ENCODE results near the gene FAM204A. TPM values are rescaled to one million over a fixed set of nuclear protein-coding genes. Genes with fewer than 3 reads are reported as not detected.
A peak's percentile ranks its signal among the peaks of the same experiment; 100 is the strongest.

FAM204A gene
- total RNA-seq (10 to 100 TPM in 8 of 9 donors, 1 to 10 TPM in 1; 9.8 to 61.3 (median 45.2) TPM), polyA plus RNA-seq (10 to 100 TPM; 25.3 to 63.1 (median 26.6) TPM)
- long read RNA-seq, donor 1, full-length matches to known transcripts = 12 of 12 reads
- long read RNA-seq, donor 1, partial matches to known transcripts = 0 of 12 reads
- long read RNA-seq, donor 1, other reads (novel, unspliced or antisense) = 0 of 12 reads
- long read RNA-seq, donor 2, full-length matches to known transcripts = 4 of 4 reads
- long read RNA-seq, donor 2, partial matches to known transcripts = 0 of 4 reads
- long read RNA-seq, donor 2, other reads (novel, unspliced or antisense) = 0 of 4 reads
- long read RNA-seq, donor 3, full-length matches to known transcripts = 12 of 12 reads
- long read RNA-seq, donor 3, partial matches to known transcripts = 0 of 12 reads
- long read RNA-seq, donor 3, other reads (novel, unspliced or antisense) = 0 of 12 reads
- long read RNA-seq, donor 4, full-length matches to known transcripts = 11 of 26 reads
- long read RNA-seq, donor 4, partial matches to known transcripts = 10 of 26 reads
- long read RNA-seq, donor 4, other reads (novel, unspliced or antisense) = 5 of 26 reads
- long read RNA-seq, donor 5, full-length matches to known transcripts = 31 of 42 reads
- long read RNA-seq, donor 5, partial matches to known transcripts = 4 of 42 reads
- long read RNA-seq, donor 5, other reads (novel, unspliced or antisense) = 7 of 42 reads
- long read RNA-seq, donor 6, full-length matches to known transcripts = 4 of 22 reads
- long read RNA-seq, donor 6, partial matches to known transcripts = 16 of 22 reads
- long read RNA-seq, donor 6, other reads (novel, unspliced or antisense) = 2 of 22 reads
- long read RNA-seq, donor 7, full-length matches to known transcripts = 4 of 4 reads
- long read RNA-seq, donor 7, partial matches to known transcripts = 0 of 4 reads
- long read RNA-seq, donor 7, other reads (novel, unspliced or antisense) = 0 of 4 reads
- long read RNA-seq, donor 8, full-length matches to known transcripts = 15 of 15 reads
- long read RNA-seq, donor 8, partial matches to known transcripts = 0 of 15 reads
- long read RNA-seq, donor 8, other reads (novel, unspliced or antisense) = 0 of 15 reads
- long read RNA-seq, donor 9, full-length matches to known transcripts = 9 of 9 reads
- long read RNA-seq, donor 9, partial matches to known transcripts = 0 of 9 reads
- long read RNA-seq, donor 9, other reads (novel, unspliced or antisense) = 0 of 9 reads
- long read RNA-seq, donor 10, full-length matches to known transcripts = 5 of 5 reads
- long read RNA-seq, donor 10, partial matches to known transcripts = 0 of 5 reads
- long read RNA-seq, donor 10, other reads (novel, unspliced or antisense) = 0 of 5 reads

GRCh38 chr10:118341791-118342637, at the start of gene FAM204A:
Gene FAM204A (minus strand): TSS chr10:118342324. CDS start chr10:118336415, 5,909 bp downstream.
- Histone ChIP-seq H3K36me3 (replicated peaks in 1 of 2) (no peaks in the 10 kb centered on the region), H3K27me3 (no peaks in the 10 kb centered on the region), H3K27ac (peak within 1 kb of the TSS in 4 of 5 donors; percentile 51 to 84 (median 56)), H3K9me3 (replicated peaks in 1 of 3) (no peaks in the 10 kb centered on the region), H3K4me3 (peak within 1 kb of the TSS; percentile 72 to 99 (median 93)), H3K4me1 (replicated peaks in 1 of 2) (peaks cover 14 to 29% of the 10 kb centered on the region in 2 donors)
- intact Hi-C loops (cut with DNase I) = no loop called here
- WGBS, 4 donors = 0 to 1% (median 1%) methylated on average over 16 to 45 of the region's 45 CpGs
- DNase-seq = peak; percentile 91 to 98 (median 93)
- TF ChIP-seq CTCF (IDR thresholded peaks at IDR 0.05) = no peak
- TF ChIP-seq POLR2A (IDR thresholded peaks at IDR 0.05) = peak in 1 of 2 donors; percentile 7

GRCh38 chr10:118383699-118384098, 41.6 kb upstream of the FAM204A start:
- Histone ChIP-seq H3K36me3 (replicated peaks in 1 of 2) (no peaks in the 10 kb centered on the region), H3K27me3 (peaks cover 17% of the 10 kb centered on the region), H3K4me3 (no peak overlapping the region), H3K9me3 (replicated peaks in 1 of 3) (no peaks in the 10 kb centered on the region), H3K4me1 (replicated peaks in 1 of 2) (no peaks in the 10 kb centered on the region), H3K27ac (no peak overlapping the region)
- TF ChIP-seq POLR2A (IDR thresholded peaks at IDR 0.05) (no peak), CTCF (IDR thresholded peaks at IDR 0.05) (no peak)
- DNase-seq = no peak
- intact Hi-C loops (cut with DNase I) = no loop called here
- WGBS, 4 donors = 61 to 93% (median 75%) methylated on average over 1 of the region's 1 CpG

- no peak for DNase-seq
- Histone ChIP-seq H3K36me3 (replicated peaks in 1 of 2) (no peaks in the 10 kb centered on the region), H3K9me3 (replicated peaks in 1 of 3) (no peaks in the 10 kb centered on the region), H3K27ac (no peak overlapping the region), H3K4me1 (replicated peaks in 1 of 2) (no peaks in the 10 kb centered on the region), H3K27me3 (peaks cover 19% of the 10 kb centered on the region), H3K4me3 (no peak overlapping the region)
- intact Hi-C loops (cut with DNase I) = no loop called here
- TF ChIP-seq POLR2A (IDR thresholded peaks at IDR 0.05) (no peak), CTCF (IDR thresholded peaks at IDR 0.05) (no peak)
- WGBS, 4 donors = 68 to 81% (median 75%) methylated on average over 4 of the region's 4 CpGs
These were observed 41.1 kb upstream of the FAM204A start for GRCh38 chr10:118383063-118383689.

Measured in adrenal gland (tissue), 19 donors.